Caco-2 (cell line): Measurements from ENCODE around the gene GH2. TPM values are rescaled to one million over a fixed set of nuclear protein-coding genes. Genes with fewer than 3 reads are reported as not detected.

Experiments used
- BruUV-seq: library from RNA; stranded (reverse); fragments of 400-500 nt; replicated peaks from 2 replicates; lab custom pipeline; 2021; lab: Mats Ljungman, UMichigan
- CTCF ChIA-PET: fragments of 300-600 bp; sonication (Branson Sonifier 250); formaldehyde crosslinking; loops from one replicate; lab custom pipeline; 2022; ENCODE audit warnings: antibody characterized with exemption; lab: Charles Lee
- POLR2A ChIA-PET: fragments of 300-600 bp; sonication (Branson Sonifier 250); formaldehyde crosslinking; loops from one replicate; lab custom pipeline; 2022; ENCODE audit warnings: antibody characterized with exemption; lab: Charles Lee
- DNase-seq, 2 experiments: peaks; one replicate each; pipeline versions ENCODE4 v3.0.0 to v3.0.0-alpha.2; 2020 to 2022
- H3K27me3 ChIP-seq: replicated peaks from 2 replicates; pipeline ENCODE4 v1.6.0; 2011; ENCODE audit warnings: low read length; ENCODE audit not compliant: control insufficient read depth, insufficient read depth
- H3K36me3 ChIP-seq: 2 replicates; pipeline ENCODE4 v1.5.1; 2011; ENCODE audit warnings: low read length; ENCODE audit not compliant: control insufficient read depth, insufficient read depth
- H3K4me1 ChIP-seq: fragments of 250-450 bp; sonication (Bioruptor Pico); 2 replicates; pipeline ENCODE4 v1.5.1; 2020; ENCODE audit warnings: mild to moderate bottlenecking
- H3K4me3 ChIP-seq: 2 replicates; pipeline ENCODE4 v1.5.1; 2011; ENCODE audit warnings: low read depth, mild to moderate bottlenecking, control low read depth, low read length
- H3K9me3 ChIP-seq: fragments of 250-450 bp; sonication (Bioruptor Pico); 2 replicates; pipeline ENCODE4 v1.5.1; 2020; ENCODE audit warnings: mild to moderate bottlenecking, moderate library complexity
- H3K27ac Mint-ChIP-seq: one replicate; pipeline ENCODE4 v1.8.0; 2022; ENCODE audit warnings: mixed read lengths; ENCODE audit not compliant: unreplicated experiment
- H3K27me3 Mint-ChIP-seq: one replicate; pipeline ENCODE4 v1.8.0; 2022; ENCODE audit warnings: mixed read lengths; ENCODE audit not compliant: insufficient read depth, unreplicated experiment
- H3K36me3 Mint-ChIP-seq: one replicate; pipeline ENCODE4 v1.8.0; 2022; ENCODE audit warnings: mild to moderate bottlenecking, mixed read lengths; ENCODE audit not compliant: insufficient read depth, unreplicated experiment
- H3K4me1 Mint-ChIP-seq: one replicate; pipeline ENCODE4 v1.8.0; 2022; ENCODE audit warnings: low read depth, mixed read lengths; ENCODE audit not compliant: unreplicated experiment
- H3K4me3 Mint-ChIP-seq: one replicate; pipeline ENCODE4 v1.8.0; 2022; ENCODE audit warnings: mild to moderate bottlenecking, moderate library complexity, mixed read lengths; ENCODE audit not compliant: unreplicated experiment
- H3K9me3 Mint-ChIP-seq: one replicate; pipeline ENCODE4 v1.8.0; 2022; ENCODE audit warnings: mixed read lengths; ENCODE audit not compliant: unreplicated experiment
- CTCF ChIP-seq, 2 experiments: fragments of 200-600 bp in 1 of 2; IDR thresholded peaks; 1 replicate in 1 of 2; 2 replicates in 1 of 2; pipeline versions ENCODE4 v1.5.1 to v1.8.0; 2011 to 2022; ENCODE audit warnings: antibody characterized with exemption in 1 of 2, control low read depth in 1 of 2, inconsistent platforms in 1 of 2, low read depth in 1 of 2, low read length in 1 of 2, mild to moderate bottlenecking in 1 of 2, moderate library complexity in 1 of 2; ENCODE audit not compliant: insufficient read depth in 1 of 2, severe bottlenecking in 1 of 2, unreplicated experiment in 1 of 2
- intact Hi-C: fragments of 100-400 bp; cut with micrococcal nuclease; formaldehyde crosslinking; loops from one replicate; pipeline ENCODE4 v1.10.0; 2022; ENCODE audit not compliant: unreplicated experiment
- total RNA-seq: library from RNA; stranded (reverse); gene quantifications from 2 replicates; pipeline ENCODE4 v1.2.3, GENCODE V29; 2022

GH2 gene
- total RNA-seq, 1 experiment from 2014 or later = not detected

- peaks cover 12% of the 10 kb centered on the region for H3K36me3 ChIP-seq
- TF ChIP-seq CTCF (IDR thresholded peaks at IDR 0.05; ENCODE audit: insufficient read depth in 1 of 2, low read depth in 1 of 2, low read length in 1 of 2, severe bottlenecking in 1 of 2, unreplicated experiment in 1 of 2) = no peak
Measured at GRCh38 chr17:63830904-63831491, 50.7 kb downstream of the GH2 start.

GRCh38 chr17:63830278-63830677 lies 51.5 kb downstream of the GH2 start:
- H3K27ac Mint-ChIP-seq = peak overlapping the region; percentile 15
- peaks cover 97% of the 10 kb centered on the region for H3K36me3 Mint-ChIP-seq
- H3K4me3 Mint-ChIP-seq = no peak overlapping the region
- intact Hi-C loops = no loop called here
- BruUV-seq = no TSS peak
- no peaks in the 10 kb centered on the region for H3K9me3 ChIP-seq
- H3K27me3 ChIP-seq = no peaks in the 10 kb centered on the region
- no peak for TF ChIP-seq CTCF (IDR thresholded peaks at IDR 0.05; ENCODE audit: insufficient read depth in 1 of 2, low read depth in 1 of 2, low read length in 1 of 2, severe bottlenecking in 1 of 2, unreplicated experiment in 1 of 2)
- H3K4me1 ChIP-seq = peaks cover 16% of the 10 kb centered on the region; the same call in 1 of the 2 replicates
- H3K36me3 ChIP-seq = peaks cover 12% of the 10 kb centered on the region
- H3K27me3 Mint-ChIP-seq = no peaks in the 10 kb centered on the region
- ChIA-PET POLR2A (no interaction called here), CTCF (interaction anchor here (0.6 to 0.9 kb wide), 3 partner anchors 11 to 1215 kb away, joined by 3 to 4 read pairs (median 3); no protein-coding TSS in a partner anchor)
- peaks cover 17% of the 10 kb centered on the region for H3K4me1 Mint-ChIP-seq
- no peaks in the 10 kb centered on the region for H3K9me3 Mint-ChIP-seq
- no peak overlapping the region for H3K4me3 ChIP-seq
- peak in 1 of 2 experiments; percentile 32 for DNase-seq

More at GRCh38 chr17:63830904-63831491, 50.7 kb downstream of the GH2 start:
- peak overlapping the region; percentile 15 for H3K27ac Mint-ChIP-seq
- intact Hi-C loops = no loop called here
- H3K4me3 Mint-ChIP-seq = no peak overlapping the region
- H3K36me3 Mint-ChIP-seq = peaks cover 97% of the 10 kb centered on the region
- Histone ChIP-seq H3K4me3 (no peak overlapping the region), H3K27me3 (no peaks in the 10 kb centered on the region), H3K4me1 (peaks cover 10% of the 10 kb centered on the region; the same call in 1 of the 2 replicates), H3K9me3 (no peaks in the 10 kb centered on the region)
- peaks cover 17% of the 10 kb centered on the region for H3K4me1 Mint-ChIP-seq
- H3K9me3 Mint-ChIP-seq = no peaks in the 10 kb centered on the region
- TSS peak; percentile 36 for BruUV-seq
- CTCF ChIA-PET = interaction anchor here (0.6 kb wide), 2 partner anchors 50 to 1215 kb away, joined by 3 read pairs; no protein-coding TSS in a partner anchor
- DNase-seq = no peak
- POLR2A ChIA-PET = interaction anchor here (0.6 kb wide), 1 partner anchor 21 kb away, joined by 5 read pairs; no protein-coding TSS in a partner anchor
- no peaks in the 10 kb centered on the region for H3K27me3 Mint-ChIP-seq

Other genes starting within 250 kb of the GH2 start
- gene LIMD2, start 181.8 kb downstream of the GH2 start, total RNA-seq = 4.1 and 5.1 TPM in 2 replicates
- gene STRADA, start 140.1 kb downstream of the GH2 start, total RNA-seq = 23.4 and 24.7 TPM in 2 replicates
- 125 and 129 TPM in 2 replicates for gene CCDC47, start 108.3 kb downstream of the GH2 start, total RNA-seq
- 179 and 183 TPM in 2 replicates for gene DDX42, start 107.8 kb downstream of the GH2 start, total RNA-seq
- 197 TPM in 2 replicates for gene PSMC5, start 54.5 kb downstream of the GH2 start, total RNA-seq
- 75.9 and 76.3 TPM in 2 replicates for gene FTSJ3, start 54.3 kb downstream of the GH2 start, total RNA-seq
- gene SMARCD2, start 39.3 kb downstream of the GH2 start, total RNA-seq = 134 TPM in 2 replicates
- not detected in 2 replicates for gene CSH2, start 8.3 kb downstream of the GH2 start, total RNA-seq
- not detected in 2 replicates for gene CSH1, start 14.6 kb upstream of the GH2 start, total RNA-seq
- not detected in 2 replicates for gene CSHL1, start 29.3 kb upstream of the GH2 start, total RNA-seq
- gene GH1, start 36.9 kb upstream of the GH2 start, total RNA-seq = not detected in 2 replicates
- not detected in 2 replicates for gene CD79B, start 50.4 kb upstream of the GH2 start, total RNA-seq
- gene SCN4A, start 91.0 kb upstream of the GH2 start, total RNA-seq = not detected in 2 replicates
- not detected in 2 replicates for gene PRR29, start 116.4 kb upstream of the GH2 start, total RNA-seq
- 1.9 and 2.0 TPM in 2 replicates for gene ICAM2, start 138.7 kb upstream of the GH2 start, total RNA-seq
- gene ERN1, start 248.2 kb upstream of the GH2 start, total RNA-seq = 24.3 and 27.5 TPM in 2 replicates